T-cell (primary cell): Measurements from ENCODE around the gene RASA2. TPM values are rescaled to one million over a fixed set of nuclear protein-coding genes. Genes with fewer than 3 reads are reported as not detected.

Source experiments
- ATAC-seq, 4 experiments: fragments of 200-7000 bp in 3 of 4; fragments of 150-1000 bp in 1 of 4; cut with Tn5 transposase; replicated peaks in 1 of 4; 1 replicate in 3 of 4; 2 replicates in 1 of 4; pipeline ENCODE4 v1.10.0; 2021; ENCODE audit warnings: moderate library complexity in 3 of 4, mild to moderate bottlenecking in 2 of 4, moderate number of reproducible peaks in 1 of 4
- CTCF ChIA-PET, 2 donors: fragments of 300-600 bp; sonication (Branson Sonifier 250); formaldehyde crosslinking; loops; one replicate each; lab custom pipeline; 2022; ENCODE audit warnings: antibody characterized with exemption in 2 of 2; lab: Charles Lee
- POLR2A ChIA-PET, 2 donors: fragments of 300-600 bp; sonication (Branson Sonifier 250); formaldehyde crosslinking; loops; one replicate each; lab custom pipeline; 2022; ENCODE audit warnings: antibody characterized with exemption in 2 of 2; lab: Charles Lee
- DNase-seq, 35 experiments: peaks; one replicate each; pipeline versions ENCODE4 v3.0.0 to v3.0.0-alpha.2; 2013 to 2023
- H3K27ac ChIP-seq: one replicate; pipeline ENCODE4 v1.5.1; 2013; ENCODE audit warnings: low read length
- H3K27me3 ChIP-seq, 2 experiments: replicated peaks in 1 of 2; 1 replicate in 1 of 2; 2 replicates in 1 of 2; pipeline versions ENCODE4 v1.6.1 to v1.7.0; 2013; ENCODE audit warnings: low read length in 1 of 2, mixed read lengths in 1 of 2; ENCODE audit not compliant: control insufficient read depth in 2 of 2, insufficient read depth in 2 of 2; ENCODE audit errors: extremely low read depth in 1 of 2
- H3K36me3 ChIP-seq, 2 donors: 1 replicate in 1 of 2; 2 replicates in 1 of 2; pipeline versions ENCODE4 v1.6.1 to v1.7.0; 2013; ENCODE audit warnings: low read length in 1 of 2; ENCODE audit not compliant: control insufficient read depth in 2 of 2, insufficient read depth in 1 of 2; ENCODE audit errors: extremely low read depth in 1 of 2
- H3K4me1 ChIP-seq, 2 experiments: 1 replicate in 1 of 2; 2 replicates in 1 of 2; pipeline versions ENCODE4 v1.6.1 to v1.7.0; 2013; ENCODE audit warnings: low read length in 2 of 2, mixed read lengths in 1 of 2; ENCODE audit not compliant: insufficient read depth in 2 of 2, control insufficient read depth in 1 of 2; ENCODE audit errors: extremely low read depth in 1 of 2
- H3K4me3 ChIP-seq, 2 donors: 1 replicate in 1 of 2; 2 replicates in 1 of 2; pipeline versions ENCODE4 v1.5.1 to v1.7.0; 2013; ENCODE audit warnings: mild to moderate bottlenecking in 2 of 2, low read length in 1 of 2, moderate library complexity in 1 of 2; ENCODE audit not compliant: control insufficient read depth in 1 of 2; ENCODE audit errors: extremely low read depth in 1 of 2
- H3K9me3 ChIP-seq: 2 replicates; pipeline ENCODE4 v1.7.0; 2013
- H3K27ac Mint-ChIP-seq, 2 donors: one replicate each; pipeline ENCODE4 v1.8.0; 2020 to 2021; ENCODE audit warnings: mild to moderate bottlenecking in 2 of 2, mixed read lengths in 2 of 2
- H3K27me3 Mint-ChIP-seq, 2 donors: one replicate each; pipeline ENCODE4 v1.8.0; 2021 to 2022; ENCODE audit warnings: mixed read lengths in 2 of 2
- H3K36me3 Mint-ChIP-seq: one replicate; pipeline ENCODE4 v1.8.0; 2021; ENCODE audit warnings: mixed read lengths
- H3K4me1 Mint-ChIP-seq, 3 donors: one replicate each; pipeline ENCODE4 v1.8.0; 2020 to 2022; ENCODE audit warnings: mixed read lengths in 3 of 3, mild to moderate bottlenecking in 1 of 3
- H3K4me3 Mint-ChIP-seq, 3 donors: one replicate each; pipeline ENCODE4 v1.8.0; 2020 to 2022; ENCODE audit warnings: mild to moderate bottlenecking in 3 of 3, mixed read lengths in 3 of 3, moderate library complexity in 3 of 3
- H3K9me3 Mint-ChIP-seq, 3 donors: one replicate each; pipeline ENCODE4 v1.8.0; 2020 to 2022; ENCODE audit warnings: mixed read lengths in 3 of 3
- WGBS: methylation state at CpG from one replicate; pipeline ENCODE4 v1.1.5; 2013; ENCODE audit warnings: missing lambda C conversion rate; ENCODE audit not compliant: insufficient coverage; 5-methylcytosine and 5-hydroxymethylcytosine counted together
- total RNA-seq, 35 experiments: library from RNA in 6 of 35; stranded (reverse) in 6 of 35; fragments of 120-200 nt in 1 of 35; gene quantifications; one replicate each; pipeline versions ENCODE4 v1.2.1 to v1.2.4 and lab custom pipeline; 2013 to 2026

RASA2 gene
- total RNA-seq, 5 donors from 2014 or later (not counting 1 experiment from before 2014, with no cell fraction given): 52.7 to 80.0 (median 62.6) TPM

DNA sequence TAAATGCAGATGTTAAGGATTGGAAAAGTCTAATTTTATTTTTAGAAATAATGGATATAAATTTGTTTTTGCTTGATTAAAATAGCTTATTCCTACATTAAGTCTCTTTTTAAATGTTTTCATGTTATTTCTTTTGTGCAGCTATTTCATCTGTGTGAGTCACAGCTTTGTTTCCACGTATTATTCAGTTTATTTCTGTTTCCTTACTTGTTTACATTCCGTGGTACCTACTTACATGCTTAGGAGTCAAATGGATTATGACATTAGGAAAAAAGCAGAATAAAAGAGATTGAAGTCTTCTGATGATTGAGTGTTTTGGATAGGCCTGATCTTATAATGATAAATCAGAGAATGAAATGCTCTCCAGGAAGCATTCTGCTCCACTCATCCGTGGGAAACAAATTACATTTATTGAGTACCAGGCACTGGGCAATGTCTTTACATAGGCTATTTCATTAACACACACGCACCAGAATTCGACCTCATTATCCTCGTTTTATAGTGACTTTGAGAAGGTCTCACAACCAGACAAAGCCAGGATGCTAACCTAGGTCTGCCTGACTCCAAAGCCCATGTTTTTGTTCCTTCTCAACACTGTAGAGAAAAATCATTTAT, 38.1 kb upstream of the RASA2 start:
- H3K4me3 Mint-ChIP-seq: no peak overlapping the region
- peaks cover 6 to 7% of the 10 kb centered on the region in 2 experiments for H3K4me1 ChIP-seq
- no peaks in the 10 kb centered on the region for H3K27me3 ChIP-seq
- 100% methylated on average over 1 of the region's 6 CpGs for WGBS
- H3K36me3 Mint-ChIP-seq: peaks cover 29% of the 10 kb centered on the region
- no peak overlapping the region for H3K4me3 ChIP-seq
- ChIA-PET CTCF (interaction anchor here (0.6 to 1.7 kb wide), 4 partner anchors 79 to 146 kb away, joined by 3 to 8 read pairs (median 6); no protein-coding TSS in a partner anchor), POLR2A (interaction anchor here in 1 of 2 donors (0.6 to 0.9 kb wide), 2 partner anchors 91 to 949 kb away, joined by 3 to 4 read pairs; no protein-coding TSS in a partner anchor)
- no peaks in the 10 kb centered on the region for H3K27me3 Mint-ChIP-seq
- no peaks in the 10 kb centered on the region for H3K9me3 Mint-ChIP-seq
- peaks cover 0 to 4% (median 2%) of the 10 kb centered on the region in 3 donors for H3K4me1 Mint-ChIP-seq
- H3K27ac ChIP-seq: no peak overlapping the region
- peaks cover 0 to 26% of the 10 kb centered on the region in 2 donors for H3K36me3 ChIP-seq
- H3K27ac Mint-ChIP-seq: peak overlapping the region in 1 of 2 donors; percentile 2
- ATAC-seq: no peak
- DNase-seq: no peak
- no peaks in the 10 kb centered on the region for H3K9me3 ChIP-seq

- POLR2A ChIA-PET: interaction anchor here in 1 of 2 donors (0.6 to 0.9 kb wide), 3 partner anchors 92 to 195 kb away, joined by 3 to 7 read pairs (median 3); no protein-coding TSS in a partner anchor
- H3K4me1 Mint-ChIP-seq: peaks cover 2 to 4% (median 3%) of the 10 kb centered on the region in 3 donors
- Histone ChIP-seq H3K9me3 (no peaks in the 10 kb centered on the region), H3K27ac (no peak overlapping the region), H3K36me3 (peaks cover 0 to 19% of the 10 kb centered on the region in 2 donors), H3K4me1 (peaks cover 6 to 7% of the 10 kb centered on the region in 2 experiments), H3K27me3 (no peaks in the 10 kb centered on the region), H3K4me3 (no peak overlapping the region)
- H3K36me3 Mint-ChIP-seq: peaks cover 22% of the 10 kb centered on the region
- H3K4me3 Mint-ChIP-seq: no peak overlapping the region
- WGBS: no CpG with 5 or more reads among the region's 6 CpGs
- no peaks in the 10 kb centered on the region for H3K27me3 Mint-ChIP-seq
- DNase-seq: no peak
- H3K9me3 Mint-ChIP-seq: no peaks in the 10 kb centered on the region
- CTCF ChIA-PET: interaction anchor here (0.5 to 1.7 kb wide), 5 partner anchors 8 to 831 kb away, joined by 3 to 8 read pairs (median 3); no protein-coding TSS in a partner anchor
- ATAC-seq: no peak
- H3K27ac Mint-ChIP-seq: peak overlapping the region in 1 of 2 donors; percentile 35
Observed at GRCh38 chr3:141449424-141449823, 37.4 kb upstream of the RASA2 start.

DNA sequence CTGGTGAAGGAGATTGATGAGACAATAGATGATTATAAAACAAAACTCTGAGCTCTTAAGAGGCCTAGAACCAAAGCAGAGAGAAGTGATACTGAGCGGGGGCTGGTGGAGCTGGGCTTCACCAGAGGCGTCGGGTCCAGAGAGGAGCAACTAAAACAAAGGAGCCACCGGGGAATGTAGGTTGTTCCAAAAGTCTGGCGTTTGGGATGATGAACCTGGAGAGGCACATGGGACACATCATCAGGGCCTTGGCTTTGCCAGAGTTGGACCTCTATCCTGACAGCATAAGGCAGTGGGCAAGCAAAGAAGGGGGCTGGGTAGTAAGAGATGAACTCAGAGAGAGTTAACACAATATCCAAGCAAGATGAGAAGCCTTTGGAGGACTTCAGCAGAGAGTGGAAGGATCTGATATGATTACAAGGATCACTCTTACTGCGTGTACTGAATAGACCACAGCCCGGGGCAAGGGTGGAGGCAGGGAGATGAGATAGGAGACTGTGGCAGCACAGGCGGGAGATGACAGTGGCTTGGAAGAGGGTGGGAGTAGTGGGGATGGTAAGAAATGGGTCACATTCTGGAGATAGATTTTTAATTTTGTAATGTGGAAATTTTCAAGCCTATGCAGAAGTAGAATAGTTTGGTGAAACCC, 36.0 kb upstream of the RASA2 start:
- peaks cover 0 to 7% of the 10 kb centered on the region in 2 experiments for H3K27me3 ChIP-seq
- ChIA-PET POLR2A (interaction anchor here in 1 of 2 donors (0.6 kb wide), 1 partner anchor 736 kb away, joined by 6 read pairs; no protein-coding TSS in a partner anchor), CTCF (interaction anchor here (0.7 to 1.6 kb wide), 5 partner anchors 9 to 145 kb away, joined by 3 to 6 read pairs (median 3); no protein-coding TSS in a partner anchor)
- ATAC-seq: no peak
- no peak for DNase-seq
- H3K27ac ChIP-seq: no peak overlapping the region
- no peak overlapping the region for H3K4me3 ChIP-seq
- H3K27ac Mint-ChIP-seq: peak overlapping the region; percentile 12 to 35
- no peak overlapping the region for H3K4me3 Mint-ChIP-seq
- H3K27me3 Mint-ChIP-seq: no peaks in the 10 kb centered on the region
- peaks cover 8 to 13% of the 10 kb centered on the region in 2 experiments for H3K4me1 ChIP-seq
- H3K36me3 ChIP-seq: peaks cover 0 to 6% of the 10 kb centered on the region in 2 donors
- WGBS: 94% methylated on average over 8 of the region's 8 CpGs
- peaks cover 11 to 12% (median 11%) of the 10 kb centered on the region in 3 donors for H3K4me1 Mint-ChIP-seq
- no peaks in the 10 kb centered on the region for H3K9me3 Mint-ChIP-seq
- H3K36me3 Mint-ChIP-seq: peaks cover 11% of the 10 kb centered on the region
- no peaks in the 10 kb centered on the region for H3K9me3 ChIP-seq

- ChIA-PET POLR2A (interaction anchor here in 1 of 2 donors (1.0 kb wide), 1 partner anchor 147 kb away, joined by 4 read pairs; no protein-coding TSS in a partner anchor), CTCF (interaction anchor here (0.6 to 4.1 kb wide), 37 partner anchors 9 to 955 kb away, joined by 3 to 67 read pairs (median 5); partner anchors contain the start of gene PXYLP1 (in 1 of the 2))
- H3K4me1 ChIP-seq: peaks cover 8 to 13% of the 10 kb centered on the region in 2 experiments
- Mint-ChIP-seq H3K9me3 (no peaks in the 10 kb centered on the region), H3K4me1 (peaks cover 10 to 11% (median 11%) of the 10 kb centered on the region in 3 donors), H3K36me3 (peaks cover 4% of the 10 kb centered on the region), H3K27ac (no peak overlapping the region), H3K4me3 (no peak overlapping the region), H3K27me3 (no peaks in the 10 kb centered on the region)
- ATAC-seq (peak; percentile 85 to 97 (median 92)), DNase-seq (peak in 30 of 35 experiments; percentile 15 to 77 (median 45))
- no peaks in the 10 kb centered on the region for H3K9me3 ChIP-seq
- H3K36me3 ChIP-seq: peaks cover 0 to 6% of the 10 kb centered on the region in 2 donors
- peaks cover 0 to 7% of the 10 kb centered on the region in 2 experiments for H3K27me3 ChIP-seq
- no peak overlapping the region for H3K4me3 ChIP-seq
- H3K27ac ChIP-seq: peak overlapping the region; percentile 59
Observed at GRCh38 chr3:141452045-141452444, 34.8 kb upstream of the RASA2 start.

DNA sequence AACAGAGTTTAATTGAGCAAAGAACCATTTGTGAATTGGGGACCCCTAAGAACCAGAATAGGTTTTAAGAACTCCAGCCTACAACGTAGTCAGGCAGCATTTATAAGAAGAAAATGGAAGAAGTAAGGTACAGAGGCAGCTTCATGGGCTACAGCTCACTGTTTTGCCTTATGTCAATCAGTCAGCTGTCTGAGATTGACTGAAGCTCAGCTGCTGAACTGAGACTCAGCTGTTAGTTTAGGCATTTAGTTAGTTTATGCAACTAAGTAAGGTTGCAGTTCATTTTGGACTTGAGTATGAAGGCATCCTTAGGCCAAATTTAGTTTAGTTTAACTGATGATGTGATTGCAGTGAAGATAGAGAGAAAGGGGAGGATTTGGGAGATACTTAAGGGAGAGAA, 34.1 kb upstream of the RASA2 start:
- ChIA-PET POLR2A (interaction anchor here in 1 of 2 donors (0.7 to 1.0 kb wide), 2 partner anchors 147 to 148 kb away, joined by 3 to 4 read pairs; no protein-coding TSS in a partner anchor), CTCF (interaction anchor here (0.6 to 4.1 kb wide), 41 partner anchors 8 to 956 kb away, joined by 3 to 67 read pairs (median 4); partner anchors contain the start of gene PXYLP1 (in 1 of the 2))
- Mint-ChIP-seq H3K36me3 (no peaks in the 10 kb centered on the region), H3K27me3 (no peaks in the 10 kb centered on the region), H3K4me3 (no peak overlapping the region), H3K27ac (no peak overlapping the region), H3K9me3 (no peaks in the 10 kb centered on the region), H3K4me1 (peaks cover 9 to 11% (median 10%) of the 10 kb centered on the region in 3 donors)
- DNase-seq: no peak
- peaks cover 0 to 7% of the 10 kb centered on the region in 2 experiments for H3K27me3 ChIP-seq
- ATAC-seq: no peak
- WGBS: 100% methylated on average over 1 of the region's 1 CpG
- no peaks in the 10 kb centered on the region for H3K36me3 ChIP-seq
- no peak overlapping the region for H3K27ac ChIP-seq
- no peak overlapping the region for H3K4me3 ChIP-seq
- peaks cover 8 to 13% of the 10 kb centered on the region in 2 experiments for H3K4me1 ChIP-seq
- H3K9me3 ChIP-seq: no peaks in the 10 kb centered on the region

- peaks cover 8 to 13% of the 10 kb centered on the region in 2 experiments for H3K4me1 ChIP-seq
- no peaks in the 10 kb centered on the region for H3K9me3 ChIP-seq
- Mint-ChIP-seq H3K9me3 (no peaks in the 10 kb centered on the region), H3K4me3 (no peak overlapping the region), H3K27me3 (no peaks in the 10 kb centered on the region), H3K36me3 (no peaks in the 10 kb centered on the region), H3K27ac (no peak overlapping the region), H3K4me1 (peaks cover 9 to 11% (median 10%) of the 10 kb centered on the region in 3 donors)
- ATAC-seq: no peak
- ChIA-PET POLR2A (interaction anchor here in 1 of 2 donors (0.6 kb wide), 1 partner anchor 33 kb away, joined by 3 read pairs; no protein-coding TSS in a partner anchor), CTCF (interaction anchor here (0.6 to 4.1 kb wide), 21 partner anchors 12 to 590 kb away, joined by 3 to 67 read pairs (median 5); partner anchors contain the start of gene PXYLP1 (in 1 of the 2))
- H3K27me3 ChIP-seq: peaks cover 0 to 7% of the 10 kb centered on the region in 2 experiments
- no peak overlapping the region for H3K4me3 ChIP-seq
- WGBS: 80% methylated on average over 1 of the region's 3 CpGs
- DNase-seq: no peak
- no peak overlapping the region for H3K27ac ChIP-seq
- H3K36me3 ChIP-seq: no peaks in the 10 kb centered on the region
Observed at GRCh38 chr3:141454054-141454453, 32.8 kb upstream of the RASA2 start.
